HepG2 (cell line): ENCODE results near the gene BPIFB2. TPM values are rescaled to one million over a fixed set of nuclear protein-coding genes. Genes with fewer than 3 reads are reported as not detected.

Experiments
- AKAP8 ChIP-seq: sonication (generic); formaldehyde crosslinking; IDR thresholded peaks from 2 replicates; pipeline ENCODE4 v1.5.1; 2020; ENCODE audit warnings: mild to moderate bottlenecking, missing genetic modification reagents
- CENPX ChIP-seq: sonication (generic); formaldehyde crosslinking; IDR thresholded peaks from 2 replicates; pipeline ENCODE4 v1.9.0; 2021; ENCODE audit warnings: mild to moderate bottlenecking, missing genetic modification reagents, moderate library complexity
- CHD4 ChIP-seq: fragments of 200-600 bp; sonication (generic); IDR thresholded peaks from 2 replicates; pipeline ENCODE4 v1.7.0; 2017; ENCODE audit warnings: mild to moderate bottlenecking, low read length, borderline replicate concordance
- MEF2D ChIP-seq: sonication (generic); formaldehyde crosslinking; IDR thresholded peaks from 2 replicates; pipeline ENCODE4 v1.5.1; 2020; ENCODE audit warnings: mild to moderate bottlenecking, missing genetic modification reagents
- POLR2AphosphoS5 ChIP-seq: IDR thresholded peaks from 2 replicates; pipeline ENCODE4 v1.6.1; 2012; ENCODE audit warnings: low read depth, low read length
- PTBP1 ChIP-seq: fragments of 200-400 bp; formaldehyde crosslinking; IDR thresholded peaks from 2 replicates; pipeline ENCODE4 v1.6.1; 2018; ENCODE audit warnings: low read length, low read depth; ENCODE audit not compliant: poor library complexity, severe bottlenecking
- RBFOX2 ChIP-seq: fragments of 200-400 bp; formaldehyde crosslinking; IDR thresholded peaks from 2 replicates; pipeline ENCODE4 v1.6.1; 2017; ENCODE audit warnings: low read depth, mild to moderate bottlenecking, low read length
- TGIF2 ChIP-seq: IDR thresholded peaks from 2 replicates; pipeline ENCODE4 v1.6.1; 2016; ENCODE audit warnings: control low read depth, missing compliant biosample characterization
- USF2 ChIP-seq, 2 experiments: sonication (generic) in 1 of 2; formaldehyde crosslinking in 1 of 2; IDR thresholded peaks; 2 replicates each; pipeline versions ENCODE4 v1.5.1 to v1.6.1; 2011 to 2020; ENCODE audit warnings: borderline replicate concordance in 1 of 2, low read depth in 1 of 2, low read length in 1 of 2, mild to moderate bottlenecking in 1 of 2, missing genetic modification reagents in 1 of 2, moderate library complexity in 1 of 2
- ZBTB3 ChIP-seq: sonication (generic); formaldehyde crosslinking; IDR thresholded peaks from 2 replicates; pipeline ENCODE4 v1.4.0; 2020; ENCODE audit warnings: low read depth, mild to moderate bottlenecking, moderate library complexity, missing genetic modification reagents, borderline replicate concordance
- ZNF292 ChIP-seq: sonication (generic); formaldehyde crosslinking; IDR thresholded peaks from 2 replicates; pipeline ENCODE4 v1.8.1; 2022; ENCODE audit warnings: mild to moderate bottlenecking, low read depth, missing genetic modification reagents, borderline replicate concordance
- ZNF331 ChIP-seq: sonication (generic); formaldehyde crosslinking; IDR thresholded peaks from 2 replicates; pipeline ENCODE4 v1.4.0; 2020; ENCODE audit warnings: missing genetic modification reagents
- ZNF501 ChIP-seq: sonication (generic); formaldehyde crosslinking; IDR thresholded peaks from 2 replicates; pipeline ENCODE4 v1.5.1; 2020; ENCODE audit warnings: mild to moderate bottlenecking, moderate library complexity, missing genetic modification reagents
- ZNF530 ChIP-seq: sonication (generic); formaldehyde crosslinking; IDR thresholded peaks from 2 replicates; pipeline ENCODE4 v1.5.0; 2020; ENCODE audit warnings: low read depth, mild to moderate bottlenecking, missing genetic modification reagents
- ZNF704 ChIP-seq: sonication (generic); formaldehyde crosslinking; IDR thresholded peaks from 2 replicates; pipeline ENCODE4 v1.8.1; 2023; ENCODE audit warnings: mild to moderate bottlenecking, inconsistent platforms, moderate library complexity, missing genetic modification reagents, borderline replicate concordance
- ZNF775 ChIP-seq: sonication (generic); formaldehyde crosslinking; IDR thresholded peaks from 2 replicates; pipeline ENCODE4 v1.4.0; 2020; ENCODE audit warnings: missing genetic modification reagents, mild to moderate bottlenecking, moderate library complexity, borderline replicate concordance
- ZNF83 ChIP-seq: sonication (generic); formaldehyde crosslinking; IDR thresholded peaks from 2 replicates; pipeline ENCODE4 v1.4.0; 2020; ENCODE audit warnings: missing genetic modification reagents, mild to moderate bottlenecking, borderline replicate concordance
- ZNF891 ChIP-seq: sonication (generic); formaldehyde crosslinking; IDR thresholded peaks from 2 replicates; pipeline ENCODE4 v1.5.0; 2020; ENCODE audit warnings: mild to moderate bottlenecking, missing genetic modification reagents
- ZSCAN21 ChIP-seq: sonication (generic); formaldehyde crosslinking; IDR thresholded peaks from 2 replicates; pipeline ENCODE4 v1.8.0; 2022; ENCODE audit warnings: mild to moderate bottlenecking, missing genetic modification reagents, moderate library complexity, borderline replicate concordance
- ZSCAN31 ChIP-seq: sonication (generic); formaldehyde crosslinking; IDR thresholded peaks from 2 replicates; pipeline ENCODE4 v1.5.0; 2020; ENCODE audit warnings: low read depth, mild to moderate bottlenecking, missing genetic modification reagents
- polyA plus RNA-seq, 8 experiments: library from polyadenylated mRNA; depleted of rRNA in 3 of 8; stranded (reverse) in 7 of 8; unstranded in 1 of 8; fragments of >200 nt; fragmentation: Illumina TruSeq in 4 of 8; extraction: Trizol in 4 of 8; gene quantifications; 2 replicates each; pipeline versions ENCODE4 v1.2.1 to v1.2.3, GENCODE V29; 2011 to 2016; ENCODE audit warnings: low read depth in 4 of 8, missing spikeins in 1 of 8, mixed read lengths in 1 of 8; ENCODE audit not compliant: insufficient read depth in 1 of 8
- total RNA-seq, 5 experiments: library from RNA; depleted of rRNA; stranded (reverse); fragments of >200 nt; fragmentation: Illumina TruSeq; extraction: Trizol; gene quantifications; 2 replicates each; pipeline ENCODE4 v1.2.3, GENCODE V29; 2016; ENCODE audit warnings: low read depth in 1 of 5
- TF ChIP-seq, protein P1 (sequence below): sonication (generic); formaldehyde crosslinking; IDR thresholded peaks from 2 replicates; pipeline ENCODE4 v1.5.1; 2020; ENCODE audit warnings: mild to moderate bottlenecking, missing genetic modification reagents, borderline replicate concordance
- TF ChIP-seq, protein P2 (sequence below): sonication (generic); formaldehyde crosslinking; IDR thresholded peaks from 2 replicates; pipeline ENCODE4 v1.5.0; 2020; ENCODE audit warnings: mild to moderate bottlenecking, missing genetic modification reagents, borderline replicate concordance

The BPIFB2 gene
- total and polyA plus RNA-seq, 2 of the 13 experiments (the other 11 are each of a cell fraction or from before 2014, with no cell fraction given): 54.5 to 902 TPM

DNA sequence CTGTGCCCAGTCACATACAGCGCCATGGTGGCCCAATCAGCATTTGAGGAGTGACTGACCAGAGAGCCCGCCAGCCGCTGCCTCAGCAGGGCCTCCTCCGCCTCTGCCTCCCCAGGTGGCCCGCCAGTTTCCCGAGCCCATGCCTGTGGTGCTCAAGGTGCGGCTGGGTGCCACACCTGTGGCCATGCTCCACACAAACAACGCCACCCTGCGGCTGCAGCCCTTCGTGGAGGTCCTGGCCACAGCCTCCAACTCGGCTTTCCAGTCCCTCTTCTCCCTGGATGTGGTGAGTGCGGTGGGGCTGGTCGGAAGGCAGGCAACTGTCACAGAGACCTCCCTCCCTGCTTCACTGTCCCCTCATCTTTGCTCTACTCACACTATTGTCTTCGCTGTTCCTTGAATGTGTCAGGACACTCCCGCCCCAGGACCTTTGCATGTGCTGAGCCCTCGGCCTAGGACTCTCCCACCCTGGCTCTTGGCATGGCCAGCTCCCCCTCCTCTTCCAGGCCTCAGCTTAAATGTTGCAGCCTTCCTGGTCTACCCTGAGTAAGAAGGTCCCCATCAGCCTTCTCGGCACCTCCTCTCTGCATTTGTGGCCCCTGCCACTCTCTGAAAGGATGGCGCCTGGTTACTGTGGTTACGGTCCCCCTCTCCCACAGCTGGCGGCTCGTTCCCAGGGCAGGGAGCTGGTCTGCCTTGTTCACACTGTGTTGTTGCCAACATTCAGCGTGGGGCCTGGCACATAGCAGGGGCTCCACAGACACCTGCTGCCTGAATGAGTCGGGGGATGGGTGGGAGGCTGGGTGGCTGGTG lies 12.2 kb downstream of the BPIFB2 start (continued):
- TF ChIP-seq, protein P1, sequence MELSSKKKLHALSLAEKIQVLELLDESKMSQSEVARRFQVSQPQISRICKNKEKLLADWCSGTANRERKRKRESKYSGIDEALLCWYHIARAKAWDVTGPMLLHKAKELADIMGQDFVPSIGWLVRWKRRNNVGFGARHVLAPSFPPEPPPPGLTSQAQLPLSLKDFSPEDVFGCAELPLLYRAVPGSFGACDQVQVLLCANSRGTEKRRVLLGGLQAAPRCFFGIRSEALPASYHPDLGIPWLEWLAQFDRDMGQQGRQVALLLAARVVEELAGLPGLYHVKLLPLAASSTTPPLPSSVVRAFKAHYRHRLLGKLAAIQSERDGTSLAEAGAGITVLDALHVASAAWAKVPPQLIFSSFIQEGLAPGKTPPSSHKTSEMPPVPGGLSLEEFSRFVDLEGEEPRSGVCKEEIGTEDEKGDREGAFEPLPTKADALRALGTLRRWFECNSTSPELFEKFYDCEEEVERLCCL (CRISPR knock-in tag): no peak
- peak; percentile 44; the same call in 1 of the 2 replicates for TF ChIP-seq CHD4
- no peak for TF ChIP-seq ZSCAN31 (CRISPR knock-in tag)
- no peak for TF ChIP-seq ZNF704
- no peak for TF ChIP-seq ZNF501 (CRISPR knock-in tag)
- TF ChIP-seq TGIF2: no peak
- TF ChIP-seq RBFOX2: peak; percentile 93
- no peak for TF ChIP-seq ZNF530
- TF ChIP-seq, protein P2, sequence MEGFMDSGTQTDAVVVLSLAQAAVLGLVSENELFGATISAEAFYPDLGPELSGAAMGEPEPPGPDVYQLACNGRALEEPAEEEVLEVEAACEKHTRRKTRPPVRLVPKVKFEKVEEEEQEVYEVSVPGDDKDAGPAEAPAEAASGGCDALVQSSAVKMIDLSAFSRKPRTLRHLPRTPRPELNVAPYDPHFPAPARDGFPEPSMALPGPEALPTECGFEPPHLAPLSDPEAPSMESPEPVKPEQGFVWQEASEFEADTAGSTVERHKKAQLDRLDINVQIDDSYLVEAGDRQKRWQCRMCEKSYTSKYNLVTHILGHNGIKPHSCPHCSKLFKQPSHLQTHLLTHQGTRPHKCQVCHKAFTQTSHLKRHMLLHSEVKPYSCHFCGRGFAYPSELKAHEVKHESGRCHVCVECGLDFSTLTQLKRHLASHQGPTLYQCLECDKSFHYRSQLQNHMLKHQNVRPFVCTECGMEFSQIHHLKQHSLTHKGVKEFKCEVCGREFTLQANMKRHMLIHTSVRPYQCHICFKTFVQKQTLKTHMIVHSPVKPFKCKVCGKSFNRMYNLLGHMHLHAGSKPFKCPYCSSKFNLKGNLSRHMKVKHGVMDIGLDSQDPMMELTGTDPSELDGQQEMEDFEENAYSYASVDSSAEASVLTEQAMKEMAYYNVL (CRISPR knock-in tag): no peak
- TF ChIP-seq ZNF292 (CRISPR knock-in tag): no peak
- TF ChIP-seq PTBP1: peak; percentile 69
- TF ChIP-seq USF2 (IDR thresholded peaks at IDR 0.05; ENCODE audit: low read depth, low read length): no peak
- TF ChIP-seq USF2 (CRISPR knock-in tag; IDR thresholded peaks at IDR 0.05; ENCODE audit: borderline replicate concordance): no peak
- no peak for TF ChIP-seq POLR2AphosphoS5
- no peak for TF ChIP-seq ZBTB3 (CRISPR knock-in tag)
- TF ChIP-seq ZNF891 (CRISPR knock-in tag): no peak
- 0 out of 2 replicates have a peak, but pooled peaks have one; percentile 26 for TF ChIP-seq ZSCAN21 (CRISPR knock-in tag)
- no peak for TF ChIP-seq ZNF331 (CRISPR knock-in tag)
- 0 out of 2 replicates have a peak, but pooled peaks have one; percentile 29 for TF ChIP-seq MEF2D (CRISPR knock-in tag)
- TF ChIP-seq ZNF83: no peak
- TF ChIP-seq ZNF775: no peak
- no peak for TF ChIP-seq AKAP8
- no peak for TF ChIP-seq CENPX (CRISPR knock-in tag)
